DND-41 (cell line): ENCODE results near the gene NPC1.
A peak's percentile ranks its signal among the peaks of the same experiment; 100 is the strongest.

ENCODE experiments used
- ATAC-seq: fragments of 200-7000 bp; cut with Tn5 transposase; 3 replicates; pipeline ENCODE4 v1.9.1; 2021; ENCODE audit warnings: low read depth; ENCODE audit not compliant: insufficient read depth
- DNase-seq: peaks from one replicate; pipeline ENCODE4 v3.0.0-alpha.2; 2020
- H2AFZ ChIP-seq: 2 replicates; pipeline ENCODE4 v1.6.0; 2012; ENCODE audit warnings: low read depth, low read length
- H3K27ac ChIP-seq: 2 replicates; pipeline ENCODE4 v1.5.1; 2012; ENCODE audit warnings: low read length, inconsistent platforms
- H3K27me3 ChIP-seq: fragments of 200-600 bp; sonication (generic); 2 replicates; pipeline ENCODE4 v1.6.0; 2012; ENCODE audit warnings: low read length, mild to moderate bottlenecking, inconsistent platforms; ENCODE audit not compliant: insufficient read depth, poor library complexity
- H3K36me3 ChIP-seq: 2 replicates; pipeline ENCODE4 v1.5.1; 2012; ENCODE audit warnings: low read length, inconsistent platforms; ENCODE audit not compliant: insufficient read depth
- H3K4me1 ChIP-seq: 2 replicates; pipeline ENCODE4 v1.5.1; 2012; ENCODE audit warnings: mild to moderate bottlenecking, low read length; ENCODE audit not compliant: insufficient read depth
- H3K4me2 ChIP-seq: 2 replicates; pipeline ENCODE4 v1.6.0; 2012; ENCODE audit warnings: mild to moderate bottlenecking, moderate library complexity, low read length, inconsistent platforms; ENCODE audit not compliant: insufficient read depth
- H3K4me3 ChIP-seq, 2 experiments: fragments of 200-600 bp in 1 of 2; shearing (Covaris generic) in 1 of 2; 2 replicates each; pipeline ENCODE4 v1.5.1; 2012 to 2016; ENCODE audit warnings: inconsistent platforms in 2 of 2, low read length in 2 of 2, mild to moderate bottlenecking in 2 of 2, low read depth in 1 of 2, moderate library complexity in 1 of 2
- H3K79me2 ChIP-seq: 2 replicates; pipeline ENCODE4 v1.6.0; 2012; ENCODE audit warnings: low read length, inconsistent platforms; ENCODE audit not compliant: insufficient read depth
- H3K9ac ChIP-seq: 2 replicates; pipeline ENCODE4 v1.6.0; 2012; ENCODE audit warnings: low read depth, mild to moderate bottlenecking, inconsistent platforms, low read length, moderate library complexity
- H3K9me3 ChIP-seq: 2 replicates; pipeline ENCODE4 v1.5.1; 2012; ENCODE audit warnings: low read length, moderate library complexity, mild to moderate bottlenecking, inconsistent platforms; ENCODE audit not compliant: insufficient read depth, severe bottlenecking
- H4K20me1 ChIP-seq: 2 replicates; pipeline ENCODE4 v1.6.0; 2012; ENCODE audit warnings: low read length; ENCODE audit not compliant: insufficient read depth
- CTCF ChIP-seq: IDR thresholded peaks from 2 replicates; pipeline ENCODE4 v1.5.1; 2012; ENCODE audit warnings: borderline replicate concordance, low read length, moderate library complexity, mild to moderate bottlenecking; ENCODE audit not compliant: poor library complexity, severe bottlenecking; ENCODE audit errors: extremely low read depth
- EZH2 ChIP-seq: IDR thresholded peaks from 3 replicates; pipeline ENCODE4 v1.6.1; 2012; ENCODE audit warnings: borderline replicate concordance, low read depth, mild to moderate bottlenecking, moderate library complexity, low read length, inconsistent platforms; ENCODE audit not compliant: severe bottlenecking

NPC1 gene

GRCh38 chr18:23503038-23503962 lies 83.0 kb downstream of the NPC1 start, which contains the start of gene RMC1:
Gene RMC1 (plus strand): TSS chr18:23503511. CDS start chr18:23503619, 108 bp downstream.
- Histone ChIP-seq H2AFZ (peak within 1 kb of the TSS; percentile 99), H3K9me3 (no peaks in the 10 kb centered on the region), H3K4me1 (peaks cover 46% of the 10 kb centered on the region), H3K27ac (peak within 1 kb of the TSS; percentile 96), H3K27me3 (no peaks in the 10 kb centered on the region), H3K36me3 (peaks cover 27% of the 10 kb centered on the region), H3K4me3 (peak within 1 kb of the TSS; percentile 82 to 83), H4K20me1 (peaks cover 9% of the 10 kb centered on the region; the same call in 1 of the 2 replicates), H3K79me2 (peaks cover 42% of the 10 kb centered on the region), H3K4me2 (peak within 1 kb of the TSS; percentile 90), H3K9ac (peak within 1 kb of the TSS; percentile 95)
- DNase-seq (peak; percentile 97), ATAC-seq (peak; percentile 87)
- TF ChIP-seq EZH2 (no peak), CTCF (peak; percentile 45)

- ATAC-seq (no peak), DNase-seq (no peak)
- Histone ChIP-seq H3K36me3 (peaks cover 19% of the 10 kb centered on the region), H3K9ac (peak overlapping the region; percentile 95), H3K27me3 (no peaks in the 10 kb centered on the region), H3K9me3 (no peaks in the 10 kb centered on the region), H3K4me2 (peak overlapping the region; percentile 90), H4K20me1 (peaks cover 9% of the 10 kb centered on the region; the same call in 1 of the 2 replicates), H3K4me3 (peak overlapping the region; percentile 72 to 82), H3K79me2 (peaks cover 36% of the 10 kb centered on the region), H2AFZ (peak overlapping the region; percentile 99), H3K27ac (peak overlapping the region; percentile 96), H3K4me1 (peaks cover 46% of the 10 kb centered on the region)
- TF ChIP-seq CTCF (no peak), EZH2 (no peak)
Observed at GRCh38 chr18:23502516-23503037, 83.7 kb downstream of the NPC1 start.

GRCh38 chr18:23501626-23502025 lies 84.7 kb downstream of the NPC1 start:
- peaks cover 10% of the 10 kb centered on the region for H3K36me3 ChIP-seq
- peaks cover 9% of the 10 kb centered on the region; the same call in 1 of the 2 replicates for H4K20me1 ChIP-seq
- ATAC-seq (no peak), DNase-seq (no peak)
- no peak overlapping the region for H2AFZ ChIP-seq
- H3K4me3 ChIP-seq = no peak overlapping the region
- H3K27me3 ChIP-seq = no peaks in the 10 kb centered on the region
- TF ChIP-seq EZH2 (no peak), CTCF (no peak)
- no peaks in the 10 kb centered on the region for H3K9me3 ChIP-seq
- peaks cover 30% of the 10 kb centered on the region for H3K79me2 ChIP-seq
- no peak overlapping the region for H3K9ac ChIP-seq
- H3K4me1 ChIP-seq = peaks cover 44% of the 10 kb centered on the region
- H3K27ac ChIP-seq = no peak overlapping the region
- no peak overlapping the region for H3K4me2 ChIP-seq
